GM08714 (cell line): ENCODE measurements around the gene NPEPPS.

Experiments used
- H3K4me3 ChIP-seq: fragments of 200-500 bp; sonication (Bioruptor generic); 2 replicates; pipeline ENCODE4 v1.5.1; 2014; ENCODE audit warnings: mild to moderate bottlenecking, low read length, inconsistent platforms
- ZNF274 ChIP-seq: IDR thresholded peaks from 2 replicates; pipeline ENCODE4 v1.6.1; 2012; ENCODE audit warnings: mild to moderate bottlenecking, low read depth, low read length

The NPEPPS gene

DNA sequence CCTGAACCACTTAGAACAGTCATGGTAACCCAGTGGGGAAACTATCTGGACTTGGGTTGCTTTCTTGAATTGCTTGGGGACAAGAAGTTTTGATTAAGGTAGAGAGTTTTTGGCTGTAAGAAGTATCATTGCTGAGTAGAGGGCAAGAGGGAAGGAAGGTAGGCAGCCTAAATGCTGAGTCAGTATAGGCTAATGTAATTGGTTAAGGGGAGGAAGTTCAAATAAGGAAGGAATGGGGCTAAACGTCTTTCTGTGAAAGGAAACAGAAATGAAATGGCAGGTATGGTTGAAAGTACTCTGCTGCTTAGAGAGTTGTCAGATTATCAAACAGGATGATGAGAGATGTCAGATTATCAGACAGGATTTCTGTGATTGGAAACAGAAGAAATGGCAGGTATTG lies 139.2 kb downstream of the NPEPPS start:
- TF ChIP-seq ZNF274 = no peak
- no peak overlapping the region for H3K4me3 ChIP-seq
